Right atrium auricular region (tissue), 2 donors: Measurements from ENCODE around the gene MYO5B. TPM values are rescaled to one million over a fixed set of nuclear protein-coding genes. Genes with fewer than 3 reads are reported as not detected.

Experiments used
- DNase-seq: peaks from one replicate; pipeline ENCODE4 v3.0.0-alpha.2; 2019; ENCODE audit warnings: low spot score
- H3K27ac ChIP-seq, 2 donors: fragments of 200-600 bp; sonication (generic); 1 replicate in 1 of 2; 2 replicates in 1 of 2; pipeline ENCODE4 v1.5.1; 2016 to 2019
- H3K27me3 ChIP-seq, 2 donors: fragments of 200-600 bp; sonication (generic); one replicate each; pipeline versions ENCODE4 v1.5.1 to v1.6.0; 2017 to 2019
- H3K36me3 ChIP-seq: fragments of 200-600 bp; sonication (generic); one replicate; pipeline ENCODE4 v1.5.1; 2016
- H3K4me1 ChIP-seq, 2 donors: fragments of 200-600 bp; sonication (generic); one replicate each; pipeline versions ENCODE4 v1.5.1 to v1.6.0; 2017 to 2019
- H3K4me3 ChIP-seq, 2 donors: fragments of 200-600 bp; sonication (generic); 1 replicate in 1 of 2; 2 replicates in 1 of 2; pipeline ENCODE4 v1.5.1; 2017 to 2019; ENCODE audit warnings: mild to moderate bottlenecking in 1 of 2, moderate library complexity in 1 of 2
- H3K9me3 ChIP-seq, 2 donors: fragments of 200-600 bp; sonication (generic); one replicate each; pipeline ENCODE4 v1.5.1; 2019
- total RNA-seq, 2 donors: library from RNA; depleted of rRNA; stranded (reverse); fragments of >200 nt; gene quantifications; one replicate each; pipeline ENCODE4 v1.1.0, GENCODE V29; 2016
- TF ChIP-seq, protein P1 (sequence below), 2 donors: fragments of 200-600 bp; sonication (generic); IDR thresholded peaks; one replicate each; pipeline ENCODE4 v1.5.1; 2019; ENCODE audit warnings: antibody characterized with exemption in 2 of 2

The MYO5B gene
- total RNA-seq, 2 donors from 2014 or later = 7.7 to 10.2 TPM

DNA sequence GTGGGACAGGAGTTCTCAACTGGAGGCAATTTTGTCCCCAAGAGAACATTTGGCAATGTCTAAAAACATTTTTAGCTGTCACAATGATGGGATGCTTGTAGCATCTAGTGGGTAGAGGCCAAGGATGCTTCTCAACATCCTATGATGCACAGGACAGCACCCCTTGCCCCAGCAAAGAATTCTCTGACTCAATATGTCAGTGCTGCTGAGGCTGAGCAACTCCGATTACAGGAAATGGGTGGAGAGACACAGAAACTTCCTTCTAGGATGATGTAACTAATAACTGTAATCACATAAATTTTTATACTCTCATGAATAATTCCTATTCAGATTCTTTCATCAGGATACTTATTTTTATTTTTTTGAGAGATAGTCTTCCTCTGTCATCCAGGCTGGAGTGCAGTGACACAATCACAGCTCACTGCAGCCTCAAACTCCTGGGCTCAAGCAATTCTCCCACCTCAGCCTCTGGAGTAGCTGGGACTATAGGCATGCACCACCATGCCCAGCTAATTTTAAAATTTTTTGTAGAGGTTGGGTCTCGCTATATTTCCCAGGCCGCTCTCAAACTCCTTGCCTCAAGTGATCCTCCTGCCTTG, 261.3 kb downstream of the MYO5B start:
- no peak overlapping the region for H3K4me3 ChIP-seq
- H3K4me1 ChIP-seq = no peaks in the 10 kb centered on the region
- no peaks in the 10 kb centered on the region for H3K9me3 ChIP-seq
- H3K27ac ChIP-seq = no peak overlapping the region
- TF ChIP-seq, protein P1, sequence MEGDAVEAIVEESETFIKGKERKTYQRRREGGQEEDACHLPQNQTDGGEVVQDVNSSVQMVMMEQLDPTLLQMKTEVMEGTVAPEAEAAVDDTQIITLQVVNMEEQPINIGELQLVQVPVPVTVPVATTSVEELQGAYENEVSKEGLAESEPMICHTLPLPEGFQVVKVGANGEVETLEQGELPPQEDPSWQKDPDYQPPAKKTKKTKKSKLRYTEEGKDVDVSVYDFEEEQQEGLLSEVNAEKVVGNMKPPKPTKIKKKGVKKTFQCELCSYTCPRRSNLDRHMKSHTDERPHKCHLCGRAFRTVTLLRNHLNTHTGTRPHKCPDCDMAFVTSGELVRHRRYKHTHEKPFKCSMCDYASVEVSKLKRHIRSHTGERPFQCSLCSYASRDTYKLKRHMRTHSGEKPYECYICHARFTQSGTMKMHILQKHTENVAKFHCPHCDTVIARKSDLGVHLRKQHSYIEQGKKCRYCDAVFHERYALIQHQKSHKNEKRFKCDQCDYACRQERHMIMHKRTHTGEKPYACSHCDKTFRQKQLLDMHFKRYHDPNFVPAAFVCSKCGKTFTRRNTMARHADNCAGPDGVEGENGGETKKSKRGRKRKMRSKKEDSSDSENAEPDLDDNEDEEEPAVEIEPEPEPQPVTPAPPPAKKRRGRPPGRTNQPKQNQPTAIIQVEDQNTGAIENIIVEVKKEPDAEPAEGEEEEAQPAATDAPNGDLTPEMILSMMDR (IDR thresholded peaks at IDR 0.05) = no peak
- peak; percentile 42 for DNase-seq
- no peaks in the 10 kb centered on the region for H3K27me3 ChIP-seq
- no peaks in the 10 kb centered on the region for H3K36me3 ChIP-seq

GRCh38 chr18:49931760-49932159, 263.2 kb downstream of the MYO5B start:
- TF ChIP-seq, protein P1 (IDR thresholded peaks at IDR 0.05) = no peak
- H3K36me3 ChIP-seq = no peaks in the 10 kb centered on the region
- H3K4me3 ChIP-seq = no peak overlapping the region
- no peak overlapping the region for H3K27ac ChIP-seq
- peak; percentile 32 for DNase-seq
- no peaks in the 10 kb centered on the region for H3K4me1 ChIP-seq
- H3K9me3 ChIP-seq = no peaks in the 10 kb centered on the region
- no peaks in the 10 kb centered on the region for H3K27me3 ChIP-seq

DNA sequence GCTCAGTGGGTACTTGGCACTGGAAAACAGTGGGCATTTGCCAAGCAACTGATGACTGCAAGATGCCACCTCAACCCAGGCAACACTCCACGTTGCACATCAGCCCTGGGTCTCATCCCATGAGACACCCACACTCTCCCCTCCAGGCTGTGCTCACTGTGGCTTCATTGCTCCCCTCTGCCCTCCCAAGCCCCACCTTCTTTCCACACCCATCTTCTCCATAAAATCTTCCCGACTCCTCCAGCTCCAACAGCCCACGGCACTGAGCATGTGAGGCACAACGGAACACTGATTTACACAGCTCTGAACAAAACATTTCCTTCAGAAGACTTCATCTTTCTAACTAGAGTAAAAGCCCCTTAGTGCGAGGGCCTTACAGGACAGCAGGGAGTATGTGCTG, 263.8 kb downstream of the MYO5B start:
- no peaks in the 10 kb centered on the region for H3K36me3 ChIP-seq

GRCh38 chr18:49926106-49926745, 268.7 kb downstream of the MYO5B start:
- Histone ChIP-seq H3K4me1 (no peaks in the 10 kb centered on the region), H3K27ac (no peak overlapping the region), H3K9me3 (no peaks in the 10 kb centered on the region), H3K27me3 (no peaks in the 10 kb centered on the region), H3K36me3 (no peaks in the 10 kb centered on the region), H3K4me3 (no peak overlapping the region)
- TF ChIP-seq, protein P1 (IDR thresholded peaks at IDR 0.05) = no peak
- DNase-seq = no peak

More for the DNA sequence above, 263.8 kb downstream of the MYO5B start:
- Histone ChIP-seq H3K4me3 (no peak overlapping the region), H3K4me1 (no peaks in the 10 kb centered on the region), H3K27ac (no peak overlapping the region), H3K9me3 (no peaks in the 10 kb centered on the region), H3K27me3 (no peaks in the 10 kb centered on the region)
- DNase-seq = no peak
- TF ChIP-seq, protein P1 (IDR thresholded peaks at IDR 0.05) = no peak

DNA sequence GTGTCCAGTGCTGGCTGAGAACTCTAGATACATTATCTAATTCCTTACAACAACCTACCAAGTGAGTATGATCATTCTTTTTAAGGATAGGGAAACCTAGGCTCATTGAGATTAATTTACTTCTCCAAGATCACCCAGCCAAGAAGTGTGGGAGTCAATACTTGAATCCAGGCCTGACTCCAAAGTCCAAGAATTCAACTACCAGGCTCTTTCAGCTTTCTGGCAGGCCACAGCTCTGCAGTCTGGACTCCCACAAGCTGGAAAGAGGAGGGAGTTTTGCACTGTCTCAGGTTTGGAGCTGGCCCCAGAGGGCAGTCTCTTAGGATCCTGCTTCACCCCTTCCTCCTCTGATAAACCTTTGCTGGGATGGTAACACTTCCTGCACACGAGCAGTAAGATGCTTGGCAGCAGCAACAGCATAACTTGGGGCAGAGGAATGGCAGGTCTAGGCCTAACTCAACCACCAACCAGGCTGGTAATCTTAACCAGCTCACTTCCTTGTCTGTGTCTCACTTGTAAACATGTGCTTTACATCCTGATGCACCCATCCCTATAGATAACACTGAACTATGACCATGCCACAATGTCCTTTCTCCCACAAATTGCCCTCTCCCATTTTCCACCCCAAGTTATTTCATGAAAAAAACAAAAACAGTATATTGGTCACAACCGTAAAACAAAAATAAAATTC, 270.5 kb downstream of the MYO5B start:
- DNase-seq = no peak
- Histone ChIP-seq H3K9me3 (no peaks in the 10 kb centered on the region), H3K27ac (no peak overlapping the region), H3K4me3 (no peak overlapping the region), H3K27me3 (no peaks in the 10 kb centered on the region), H3K4me1 (no peaks in the 10 kb centered on the region), H3K36me3 (no peaks in the 10 kb centered on the region)
- TF ChIP-seq, protein P1 (IDR thresholded peaks at IDR 0.05) = no peak
